Caco-2 (cell line): ENCODE data around the gene RAB4B. TPM values are rescaled to one million over a fixed set of nuclear protein-coding genes. Genes with fewer than 3 reads are reported as not detected.
"Not testable (repeated sequence)": the region's sequence is repeated elsewhere in the genome, so short reads cannot be mapped to it uniquely, and the experiment has no call there.

Experiments used
- BruUV-seq: library from RNA; stranded (reverse); fragments of 400-500 nt; replicated peaks from 2 replicates; lab custom pipeline; 2021; lab: Mats Ljungman, UMichigan
- CTCF ChIA-PET: fragments of 300-600 bp; sonication (Branson Sonifier 250); formaldehyde crosslinking; loops from one replicate; lab custom pipeline; 2022; ENCODE audit warnings: antibody characterized with exemption; lab: Charles Lee
- POLR2A ChIA-PET: fragments of 300-600 bp; sonication (Branson Sonifier 250); formaldehyde crosslinking; loops from one replicate; lab custom pipeline; 2022; ENCODE audit warnings: antibody characterized with exemption; lab: Charles Lee
- DNase-seq, 2 experiments: peaks; one replicate each; pipeline versions ENCODE4 v3.0.0 to v3.0.0-alpha.2; 2020 to 2022
- H3K27me3 ChIP-seq: replicated peaks from 2 replicates; pipeline ENCODE4 v1.6.0; 2011; ENCODE audit warnings: low read length; ENCODE audit not compliant: control insufficient read depth, insufficient read depth
- H3K36me3 ChIP-seq: 2 replicates; pipeline ENCODE4 v1.5.1; 2011; ENCODE audit warnings: low read length; ENCODE audit not compliant: control insufficient read depth, insufficient read depth
- H3K4me1 ChIP-seq: fragments of 250-450 bp; sonication (Bioruptor Pico); 2 replicates; pipeline ENCODE4 v1.5.1; 2020; ENCODE audit warnings: mild to moderate bottlenecking
- H3K4me3 ChIP-seq: 2 replicates; pipeline ENCODE4 v1.5.1; 2011; ENCODE audit warnings: low read depth, mild to moderate bottlenecking, control low read depth, low read length
- H3K9me3 ChIP-seq: fragments of 250-450 bp; sonication (Bioruptor Pico); 2 replicates; pipeline ENCODE4 v1.5.1; 2020; ENCODE audit warnings: mild to moderate bottlenecking, moderate library complexity
- H3K27ac Mint-ChIP-seq: one replicate; pipeline ENCODE4 v1.8.0; 2022; ENCODE audit warnings: mixed read lengths; ENCODE audit not compliant: unreplicated experiment
- H3K27me3 Mint-ChIP-seq: one replicate; pipeline ENCODE4 v1.8.0; 2022; ENCODE audit warnings: mixed read lengths; ENCODE audit not compliant: insufficient read depth, unreplicated experiment
- H3K36me3 Mint-ChIP-seq: one replicate; pipeline ENCODE4 v1.8.0; 2022; ENCODE audit warnings: mild to moderate bottlenecking, mixed read lengths; ENCODE audit not compliant: insufficient read depth, unreplicated experiment
- H3K4me1 Mint-ChIP-seq: one replicate; pipeline ENCODE4 v1.8.0; 2022; ENCODE audit warnings: low read depth, mixed read lengths; ENCODE audit not compliant: unreplicated experiment
- H3K4me3 Mint-ChIP-seq: one replicate; pipeline ENCODE4 v1.8.0; 2022; ENCODE audit warnings: mild to moderate bottlenecking, moderate library complexity, mixed read lengths; ENCODE audit not compliant: unreplicated experiment
- H3K9me3 Mint-ChIP-seq: one replicate; pipeline ENCODE4 v1.8.0; 2022; ENCODE audit warnings: mixed read lengths; ENCODE audit not compliant: unreplicated experiment
- CTCF ChIP-seq, 2 experiments: fragments of 200-600 bp in 1 of 2; IDR thresholded peaks; 1 replicate in 1 of 2; 2 replicates in 1 of 2; pipeline versions ENCODE4 v1.5.1 to v1.8.0; 2011 to 2022; ENCODE audit warnings: antibody characterized with exemption in 1 of 2, control low read depth in 1 of 2, inconsistent platforms in 1 of 2, low read depth in 1 of 2, low read length in 1 of 2, mild to moderate bottlenecking in 1 of 2, moderate library complexity in 1 of 2; ENCODE audit not compliant: insufficient read depth in 1 of 2, severe bottlenecking in 1 of 2, unreplicated experiment in 1 of 2
- intact Hi-C: fragments of 100-400 bp; cut with micrococcal nuclease; formaldehyde crosslinking; loops from one replicate; pipeline ENCODE4 v1.10.0; 2022; ENCODE audit not compliant: unreplicated experiment
- total RNA-seq: library from RNA; stranded (reverse); gene quantifications from 2 replicates; pipeline ENCODE4 v1.2.3, GENCODE V29; 2022

The RAB4B gene
- total RNA-seq, 1 experiment from 2014 or later = 21.5 TPM

GRCh38 chr19:40808497-40808896 lies 30.4 kb downstream of the RAB4B start:
- intact Hi-C loops = loop anchor here (5.0 kb wide), 1 partner anchor 99 kb away; no protein-coding TSS in a partner anchor
- Histone ChIP-seq H3K4me1 (peaks cover 17% of the 10 kb centered on the region), H3K4me3 (no peak overlapping the region), H3K36me3 (peaks cover 17% of the 10 kb centered on the region), H3K27me3 (no peaks in the 10 kb centered on the region), H3K9me3 (no peaks in the 10 kb centered on the region)
- POLR2A ChIA-PET = interaction anchor here (0.5 to 0.8 kb wide), 2 partner anchors 10 to 31 kb away, joined by 3 to 6 read pairs; partner anchors contain the start of gene EGLN2
- Mint-ChIP-seq H3K4me3 (peak overlapping the region; percentile 39), H3K27ac (peak overlapping the region; percentile 36), H3K9me3 (no peaks in the 10 kb centered on the region), H3K27me3 (no peaks in the 10 kb centered on the region), H3K36me3 (peaks cover 97% of the 10 kb centered on the region), H3K4me1 (peaks cover 48% of the 10 kb centered on the region)
- no TSS peak for BruUV-seq
- DNase-seq = no peak
- TF ChIP-seq CTCF (IDR thresholded peaks at IDR 0.05; ENCODE audit: insufficient read depth in 1 of 2, low read depth in 1 of 2, low read length in 1 of 2, severe bottlenecking in 1 of 2, unreplicated experiment in 1 of 2) = no peak
- CTCF ChIA-PET = interaction anchor here (0.8 to 2.1 kb wide), 2 partner anchors 30 to 144 kb away, joined by 3 to 7 read pairs; no protein-coding TSS in a partner anchor

GRCh38 chr19:40809358-40810086 lies 31.5 kb downstream of the RAB4B start:
- Mint-ChIP-seq H3K4me1 (peaks cover 42% of the 10 kb centered on the region), H3K27ac (peak overlapping the region; percentile 98), H3K27me3 (no peaks in the 10 kb centered on the region), H3K4me3 (peak overlapping the region; percentile 87), H3K9me3 (no peaks in the 10 kb centered on the region), H3K36me3 (peaks cover 86% of the 10 kb centered on the region)
- DNase-seq = no peak
- intact Hi-C loops = loop anchor here (5.0 kb wide), 1 partner anchor 98 kb away; no protein-coding TSS in a partner anchor
- POLR2A ChIA-PET = interaction anchor here (0.7 kb wide), 1 partner anchor 531 kb away, joined by 3 read pairs; no protein-coding TSS in a partner anchor
- H3K4me3 ChIP-seq = peak overlapping the region; percentile 33; the same call in 1 of the 2 replicates
- no TSS peak for BruUV-seq
- no peaks in the 10 kb centered on the region for H3K27me3 ChIP-seq
- TF ChIP-seq CTCF (IDR thresholded peaks at IDR 0.05; ENCODE audit: insufficient read depth in 1 of 2, low read depth in 1 of 2, low read length in 1 of 2, severe bottlenecking in 1 of 2, unreplicated experiment in 1 of 2) = no peak
- CTCF ChIA-PET = interaction anchor here (0.6 kb wide), 1 partner anchor 36 kb away, joined by 5 read pairs; no protein-coding TSS in a partner anchor
- no peaks in the 10 kb centered on the region for H3K9me3 ChIP-seq
- H3K4me1 ChIP-seq = peaks cover 17% of the 10 kb centered on the region
- H3K36me3 ChIP-seq = peaks cover 17% of the 10 kb centered on the region

GRCh38 chr19:40810160-40810559 lies 32.1 kb downstream of the RAB4B start:
- Mint-ChIP-seq H3K4me3 (peak overlapping the region; percentile 87), H3K9me3 (no peaks in the 10 kb centered on the region), H3K27me3 (no peaks in the 10 kb centered on the region), H3K27ac (peak overlapping the region; percentile 98), H3K36me3 (peaks cover 80% of the 10 kb centered on the region), H3K4me1 (peaks cover 46% of the 10 kb centered on the region)
- ChIA-PET CTCF (interaction anchor here (0.6 kb wide), 1 partner anchor 37 kb away, joined by 5 read pairs; no protein-coding TSS in a partner anchor), POLR2A (interaction anchor here (0.7 kb wide), 1 partner anchor 532 kb away, joined by 3 read pairs; no protein-coding TSS in a partner anchor)
- Histone ChIP-seq H3K9me3 (no peaks in the 10 kb centered on the region), H3K4me1 (peaks cover 17% of the 10 kb centered on the region), H3K4me3 (peak overlapping the region; percentile 33), H3K27me3 (no peaks in the 10 kb centered on the region), H3K36me3 (peaks cover 17% of the 10 kb centered on the region)
- no peak for TF ChIP-seq CTCF (IDR thresholded peaks at IDR 0.05; ENCODE audit: insufficient read depth in 1 of 2, low read depth in 1 of 2, low read length in 1 of 2, severe bottlenecking in 1 of 2, unreplicated experiment in 1 of 2)
- no peak for DNase-seq
- intact Hi-C loops = no loop called here
- BruUV-seq = TSS peak; percentile 80

- peaks cover 47% of the 10 kb centered on the region for H3K4me1 Mint-ChIP-seq
- not testable (repeated sequence) for H3K27me3 ChIP-seq, H3K27me3 Mint-ChIP-seq, H3K9me3 Mint-ChIP-seq, BruUV-seq, H3K9me3 ChIP-seq
- peak overlapping the region; percentile 33 for H3K4me3 ChIP-seq
- peaks cover 17% of the 10 kb centered on the region for H3K4me1 ChIP-seq
- H3K36me3 ChIP-seq = peaks cover 13% of the 10 kb centered on the region
- peak; percentile 94 to 96 for DNase-seq
- H3K4me3 Mint-ChIP-seq = peak overlapping the region; percentile 87
- intact Hi-C loops = loop anchor here (1.0 kb wide), 1 partner anchor 110 kb away; no protein-coding TSS in a partner anchor
- peak overlapping the region; percentile 98 for H3K27ac Mint-ChIP-seq
- peaks cover 73% of the 10 kb centered on the region for H3K36me3 Mint-ChIP-seq
- ChIA-PET POLR2A (interaction anchor here (0.7 to 1.3 kb wide), 2 partner anchors 9 to 12 kb away, joined by 3 read pairs; partner anchors contain the start of gene EGLN2), CTCF (interaction anchor here (0.6 to 0.7 kb wide), 3 partner anchors 33 to 150 kb away, joined by 3 to 5 read pairs (median 5); partner anchors contain the start of gene RAB4B)
These were observed 32.8 kb downstream of the RAB4B start for GRCh38 chr19:40810649-40811408.
